Thoracic aorta (tissue), 2 donors: ENCODE data around the gene SIL1. TPM values are rescaled to one million over a fixed set of nuclear protein-coding genes. Genes with fewer than 3 reads are reported as not detected.

Experiments
- ATAC-seq: fragments of 150-250 bp; one replicate; pipeline ENCODE4 v1.8.0; 2017; ENCODE audit warnings: low read depth; ENCODE audit not compliant: insufficient number of reproducible peaks, low FRiP score
- DNase-seq: peaks from one replicate; pipeline ENCODE4 v3.0.0-alpha.2; 2020; ENCODE audit warnings: low spot score
- H3K27ac ChIP-seq, 2 donors: fragments of 200-600 bp; sonication (generic); 1 replicate in 1 of 2; 2 replicates in 1 of 2; pipeline ENCODE4 v1.5.1; 2016; ENCODE audit warnings: mild to moderate bottlenecking in 2 of 2, moderate library complexity in 2 of 2
- H3K27me3 ChIP-seq: fragments of 200-600 bp; sonication (generic); replicated peaks from 2 replicates; pipeline ENCODE4 v1.6.0; 2016; ENCODE audit warnings: mild to moderate bottlenecking; ENCODE audit not compliant: insufficient read depth
- H3K36me3 ChIP-seq: fragments of 200-600 bp; sonication (generic); one replicate; pipeline ENCODE4 v1.5.1; 2016
- H3K4me1 ChIP-seq, 2 donors: fragments of 200-600 bp; sonication (generic); 1 replicate in 1 of 2; 2 replicates in 1 of 2; pipeline versions ENCODE4 v1.5.1 to v1.6.0; 2016; ENCODE audit warnings: low read depth in 2 of 2, mild to moderate bottlenecking in 1 of 2; ENCODE audit not compliant: control insufficient read depth in 1 of 2
- H3K4me3 ChIP-seq: fragments of 200-600 bp; sonication (generic); 2 replicates; pipeline ENCODE4 v1.5.1; 2016; ENCODE audit warnings: mild to moderate bottlenecking
- H3K9me3 ChIP-seq: fragments of 200-600 bp; sonication (generic); 2 replicates; pipeline ENCODE4 v1.5.1; 2016
- CTCF ChIP-seq: fragments of 200-600 bp; sonication (generic); IDR thresholded peaks from one replicate; pipeline ENCODE4 v1.5.1; 2019; ENCODE audit warnings: antibody characterized with exemption
- total RNA-seq, 2 donors: library from RNA; depleted of rRNA; stranded (reverse); fragments of >200 nt; gene quantifications; one replicate each; pipeline versions ENCODE4 v1.1.0 to v1.2.3, GENCODE V29; 2016

SIL1 gene
- 10 to 100 TPM; 33.1 to 41.2 TPM for total RNA-seq

- H3K4me3 ChIP-seq = peak within 1 kb of the TSS; percentile 96
- no peaks in the 10 kb centered on the region for H3K9me3 ChIP-seq
- peak; percentile 70 for ATAC-seq
- TF ChIP-seq CTCF = no peak
- H3K27ac ChIP-seq = peak within 1 kb of the TSS; percentile 89 to 93
- peaks cover 7 to 24% of the 10 kb centered on the region in 2 donors for H3K4me1 ChIP-seq
- no peaks in the 10 kb centered on the region for H3K36me3 ChIP-seq
- H3K27me3 ChIP-seq = no peaks in the 10 kb centered on the region
- peak; percentile 83 for DNase-seq
Measured at GRCh38 chr5:139197710-139198669, at the start of gene SIL1. SIL1 (minus strand) TSS chr5:139198368; CDS start chr5:139127843, 70,525 bp downstream.

DNA sequence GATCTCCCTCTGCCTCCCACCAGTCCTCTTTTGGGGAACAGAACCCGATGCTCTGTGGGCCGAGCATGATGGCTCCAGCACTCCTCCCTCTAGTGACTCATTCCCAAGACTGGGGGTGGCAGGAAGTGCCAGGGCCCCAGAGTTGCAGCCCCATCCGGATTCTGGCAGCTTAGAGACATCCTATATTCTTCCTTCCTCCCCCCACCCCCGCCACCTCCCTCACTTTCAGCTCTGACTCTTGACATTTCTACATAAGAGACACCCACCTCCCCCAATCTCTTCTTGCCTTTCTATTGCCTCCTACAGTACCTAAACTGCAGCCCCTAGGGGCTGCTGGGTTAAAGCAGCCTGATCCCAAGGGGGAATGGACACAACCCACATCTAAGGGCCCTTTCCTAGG lies 48.2 kb upstream of the SIL1 start:
- Histone ChIP-seq H3K36me3 (no peaks in the 10 kb centered on the region), H3K4me3 (no peak overlapping the region), H3K27me3 (no peaks in the 10 kb centered on the region), H3K9me3 (no peaks in the 10 kb centered on the region), H3K4me1 (no peaks in the 10 kb centered on the region), H3K27ac (no peak overlapping the region)
- no peak for TF ChIP-seq CTCF
- ATAC-seq = no peak
- no peak for DNase-seq

GRCh38 chr5:139245637-139246339 lies 47.6 kb upstream of the SIL1 start:
- H3K27me3 ChIP-seq = no peaks in the 10 kb centered on the region
- TF ChIP-seq CTCF = no peak
- no peaks in the 10 kb centered on the region for H3K36me3 ChIP-seq
- DNase-seq = no peak
- H3K9me3 ChIP-seq = no peaks in the 10 kb centered on the region
- no peak overlapping the region for H3K4me3 ChIP-seq
- no peaks in the 10 kb centered on the region for H3K4me1 ChIP-seq
- ATAC-seq = no peak
- H3K27ac ChIP-seq = no peak overlapping the region

GRCh38 chr5:139243425-139243970 lies 45.3 kb upstream of the SIL1 start:
- no peaks in the 10 kb centered on the region for H3K4me1 ChIP-seq
- H3K36me3 ChIP-seq = no peaks in the 10 kb centered on the region
- H3K9me3 ChIP-seq = no peaks in the 10 kb centered on the region
- no peak overlapping the region for H3K27ac ChIP-seq
- TF ChIP-seq CTCF = no peak
- DNase-seq (no peak), ATAC-seq (no peak)
- no peak overlapping the region for H3K4me3 ChIP-seq
- H3K27me3 ChIP-seq = no peaks in the 10 kb centered on the region

GRCh38 chr5:139241139-139241538 lies 43.0 kb upstream of the SIL1 start:
- Histone ChIP-seq H3K36me3 (no peaks in the 10 kb centered on the region), H3K4me3 (no peak overlapping the region), H3K27me3 (no peaks in the 10 kb centered on the region), H3K9me3 (no peaks in the 10 kb centered on the region), H3K27ac (no peak overlapping the region), H3K4me1 (no peaks in the 10 kb centered on the region)
- DNase-seq (no peak), ATAC-seq (no peak)
- TF ChIP-seq CTCF = no peak
